Hematopoietic multipotent progenitor cell treated with erythropoietin and hydrocortisone succinate and interleukin-3 and kit ligand, for 17 days (in vitro differentiated cells): ENCODE results near the gene TMEM91.
"Not testable (repeated sequence)": the region's sequence is repeated elsewhere in the genome, so short reads cannot be mapped to it uniquely, and the experiment has no call there.

Source experiments
- DNase-seq: peaks from one replicate; pipeline ENCODE4 v3.0.0-alpha.2; 2015; ENCODE audit warnings: low spot score

The TMEM91 gene

GRCh38 chr19:41377977-41378709 is 1.8 kb downstream of the TMEM91 start:
- DNase-seq, result no peak

GRCh38 chr19:41381536-41381935 is 5.2 kb downstream of the TMEM91 start:
- DNase-seq, result not testable (repeated sequence)

GRCh38 chr19:41384351-41384750 is 8.0 kb downstream of the TMEM91 start:
- DNase-seq, result no peak

- no peak for DNase-seq
Measured at GRCh38 chr19:41386442-41386841, 10.1 kb downstream of the TMEM91 start.

- DNase-seq, result no peak
Measured at GRCh38 chr19:41391618-41392017, 15.3 kb downstream of the TMEM91 start.

- no peak for DNase-seq
Measured at GRCh38 chr19:41392775-41393174, 16.4 kb downstream of the TMEM91 start.

- DNase-seq, result no peak
Measured at GRCh38 chr19:41395355-41395754, 19.0 kb downstream of the TMEM91 start.

GRCh38 chr19:41397086-41398049 is 21.0 kb downstream of the TMEM91 start, which contains the start of the genes BCKDHA and EXOSC5:
TSS of gene BCKDHA (plus strand) at chr19:41397818. CDS start at chr19:41397828, 10 bp downstream.
TSS of gene EXOSC5 (minus strand) at chr19:41397359. CDS start at chr19:41397328, 31 bp downstream.
- peak; percentile 100 for DNase-seq

- DNase-seq, result no peak
Measured at GRCh38 chr19:41398050-41398418, 21.7 kb downstream of the TMEM91 start.

GRCh38 chr19:41398598-41398997 is 22.3 kb downstream of the TMEM91 start:
- no peak for DNase-seq

GRCh38 chr19:41399091-41399490 is 22.8 kb downstream of the TMEM91 start:
- DNase-seq, result no peak

- DNase-seq, result no peak
Measured at GRCh38 chr19:41399525-41399924, 23.2 kb downstream of the TMEM91 start.

GRCh38 chr19:41401483-41401882 is 25.1 kb downstream of the TMEM91 start:
- no peak for DNase-seq

GRCh38 chr19:41402010-41402409 is 25.7 kb downstream of the TMEM91 start:
- no peak for DNase-seq

GRCh38 chr19:41403181-41403970 is 27.0 kb downstream of the TMEM91 start:
- no peak for DNase-seq

GRCh38 chr19:41405776-41406175 is 29.4 kb downstream of the TMEM91 start:
- no peak for DNase-seq

- DNase-seq, result no peak
Measured at GRCh38 chr19:41407271-41407670, 30.9 kb downstream of the TMEM91 start.

- no peak for DNase-seq
Measured at GRCh38 chr19:41408256-41408655, 31.9 kb downstream of the TMEM91 start.

- not testable (repeated sequence) for DNase-seq
Measured at GRCh38 chr19:41408846-41409245, 32.5 kb downstream of the TMEM91 start.

- DNase-seq, result no peak
Measured at GRCh38 chr19:41409288-41409687, 33.0 kb downstream of the TMEM91 start.

GRCh38 chr19:41410336-41411054 is 34.2 kb downstream of the TMEM91 start:
- no peak for DNase-seq
